GM19324 (cell line): Measurements from ENCODE around the gene ORC2.
A peak's percentile ranks its signal among the peaks of the same experiment; 100 is the strongest.
"Not testable (repeated sequence)": the region's sequence is repeated elsewhere in the genome, so short reads cannot be mapped to it uniquely, and the experiment has no call there.

ENCODE experiments used
- ATAC-seq: cut with Tn5 transposase; IDR thresholded peaks from one replicate; pipeline ENCODE4 v1.9.1; 2021; ENCODE audit warnings: mild to moderate bottlenecking, moderate library complexity; ENCODE audit not compliant: unreplicated experiment, low FRiP score

ORC2 gene

DNA sequence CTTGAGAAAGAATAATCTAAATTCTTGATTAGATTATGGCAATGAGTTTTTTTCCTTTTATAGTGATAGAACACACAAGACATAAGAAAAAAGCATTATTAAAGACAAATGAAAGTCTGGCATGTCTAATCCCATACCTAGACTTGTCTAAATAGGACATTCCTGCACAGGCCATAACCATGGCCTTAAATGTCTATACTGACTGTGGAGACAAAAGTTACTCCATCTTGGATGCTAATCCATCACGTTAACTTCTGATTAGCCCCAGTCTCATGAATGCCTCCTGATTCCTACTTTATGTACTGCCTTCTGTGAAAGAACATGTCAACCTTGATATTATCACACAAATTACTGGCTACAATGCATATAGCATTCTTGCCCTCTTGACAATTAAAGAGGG is 23.6 kb downstream of the ORC2 start:
- no peak for ATAC-seq

DNA sequence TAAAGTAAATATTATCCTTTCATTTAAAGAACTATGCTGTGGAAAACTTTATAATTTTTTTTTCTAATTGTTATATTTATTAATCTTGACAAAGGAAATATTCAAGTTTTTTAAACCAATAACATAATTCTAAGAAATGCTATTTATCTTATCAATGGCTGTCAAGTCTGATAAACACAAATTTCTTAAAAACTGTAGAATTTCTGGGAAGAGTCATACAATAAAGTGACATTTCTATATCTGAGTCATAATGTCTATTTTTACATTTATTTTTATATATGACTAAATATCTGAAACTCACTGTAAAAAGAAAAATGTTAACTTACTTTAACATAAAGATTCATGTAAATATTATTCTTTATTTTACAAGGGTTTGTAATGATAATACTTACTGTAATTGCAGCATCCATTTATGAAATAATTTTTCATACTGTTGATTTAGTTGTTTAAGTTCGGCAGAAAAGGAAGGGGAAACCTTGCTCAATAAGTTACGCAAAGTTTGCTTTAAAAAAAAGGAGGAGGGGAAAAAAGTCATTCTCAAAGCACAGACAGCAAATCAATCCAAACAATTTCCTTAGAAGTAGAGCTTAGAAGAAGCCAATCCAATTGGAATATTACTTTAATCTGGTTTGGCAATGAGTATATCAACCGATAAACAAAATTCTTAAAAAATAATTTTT is 32.4 kb downstream of the ORC2 start:
- ATAC-seq, result no peak

DNA sequence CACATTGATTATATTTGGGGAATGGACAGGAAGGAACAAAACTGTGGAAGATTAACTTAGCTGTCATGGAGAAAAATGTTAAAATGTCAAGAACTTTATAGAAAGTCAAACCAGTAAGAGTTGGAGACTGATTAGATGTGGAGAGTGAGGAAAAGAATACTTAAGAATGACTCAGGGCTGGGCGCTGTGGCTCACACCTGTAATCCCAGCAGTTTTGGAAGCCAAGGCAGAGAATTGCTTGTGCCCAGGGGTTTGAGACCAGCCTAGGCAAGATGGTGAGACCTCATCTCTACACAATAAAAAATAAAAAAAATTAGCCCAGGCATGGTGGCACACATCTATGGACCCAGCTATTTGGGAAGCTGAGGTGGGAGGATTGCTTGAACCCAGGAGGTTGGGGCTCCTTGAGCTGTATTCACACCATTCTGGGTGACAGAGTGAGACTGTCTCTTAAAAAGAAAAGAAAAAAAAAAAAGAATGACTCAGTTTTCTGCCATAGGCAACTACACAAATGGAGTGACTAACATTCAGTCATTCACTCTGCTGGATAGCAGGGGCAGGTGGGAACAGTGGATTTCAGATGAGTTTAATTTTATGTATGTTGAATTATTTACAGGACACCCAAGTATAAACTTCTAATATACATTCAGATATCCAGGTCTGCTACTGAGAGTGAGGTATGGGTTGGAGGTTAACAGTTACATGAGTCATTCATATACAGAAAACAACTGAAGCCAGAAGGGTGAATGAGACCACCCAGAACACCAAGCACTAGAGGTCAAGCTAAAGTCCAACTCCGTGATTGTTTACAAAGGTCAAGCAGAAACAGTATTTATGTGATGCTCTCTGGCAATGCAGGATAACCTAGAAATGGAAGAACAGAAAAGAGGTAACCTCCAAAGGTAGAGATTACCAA is 33.9 kb downstream of the ORC2 start:
- ATAC-seq, result no peak

DNA sequence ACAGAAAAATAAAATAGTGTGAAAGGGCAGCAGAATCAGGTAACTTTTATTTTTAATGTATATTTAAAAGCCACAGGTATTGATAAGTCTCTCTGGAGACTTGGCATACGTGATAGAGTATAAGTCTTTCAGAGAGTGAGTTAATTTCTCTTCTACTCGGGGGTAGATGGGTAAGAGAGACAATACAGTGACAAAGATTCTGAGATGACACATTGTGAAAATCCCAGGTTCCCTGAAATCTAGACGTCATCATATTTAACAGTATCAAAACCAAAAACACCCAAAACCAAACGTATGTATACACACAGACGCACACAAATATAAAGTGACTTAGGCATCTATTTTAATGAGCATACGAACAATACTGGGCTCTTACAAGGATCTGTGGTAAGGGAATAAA is 41.0 kb downstream of the ORC2 start:
- ATAC-seq, result no peak

DNA sequence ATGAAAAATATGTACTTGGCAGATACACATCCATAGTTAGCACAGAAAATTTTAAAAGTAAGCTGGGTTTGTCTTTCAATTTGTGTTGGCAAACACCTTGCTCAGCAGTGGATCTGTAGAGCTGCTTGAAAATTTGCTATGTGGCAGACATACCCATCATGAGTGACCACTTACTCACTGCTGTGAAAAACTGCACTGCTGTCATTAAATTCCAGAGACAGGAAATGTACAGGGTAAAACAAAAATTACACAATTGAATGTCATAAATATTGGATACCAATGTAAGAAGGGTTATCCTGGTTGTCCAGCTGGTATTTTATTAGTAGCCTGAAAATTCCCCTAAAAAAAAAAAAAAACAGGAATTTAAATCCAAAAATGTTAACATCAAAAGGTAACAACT is 49.8 kb downstream of the ORC2 start:
- no peak for ATAC-seq

DNA sequence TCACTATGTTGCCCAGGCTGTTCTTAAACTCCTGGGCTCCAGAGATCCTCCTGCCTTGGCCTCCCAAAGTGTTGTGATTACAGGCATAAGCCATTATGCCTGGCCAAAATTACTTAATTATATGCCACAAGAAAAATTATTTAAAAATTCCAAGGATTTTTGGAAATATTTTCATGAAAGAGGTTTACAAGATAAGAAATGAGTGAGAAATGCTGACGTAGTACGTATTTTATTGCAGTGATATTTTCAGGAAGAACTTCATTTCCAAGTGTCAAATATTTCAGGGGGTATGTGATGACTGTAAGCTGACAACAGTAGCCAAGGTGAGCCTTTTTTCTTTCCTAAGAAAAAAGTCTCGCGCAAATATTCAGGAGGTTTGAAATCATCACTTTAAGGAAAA is 53.5 kb downstream of the ORC2 start:
- no peak for ATAC-seq

DNA sequence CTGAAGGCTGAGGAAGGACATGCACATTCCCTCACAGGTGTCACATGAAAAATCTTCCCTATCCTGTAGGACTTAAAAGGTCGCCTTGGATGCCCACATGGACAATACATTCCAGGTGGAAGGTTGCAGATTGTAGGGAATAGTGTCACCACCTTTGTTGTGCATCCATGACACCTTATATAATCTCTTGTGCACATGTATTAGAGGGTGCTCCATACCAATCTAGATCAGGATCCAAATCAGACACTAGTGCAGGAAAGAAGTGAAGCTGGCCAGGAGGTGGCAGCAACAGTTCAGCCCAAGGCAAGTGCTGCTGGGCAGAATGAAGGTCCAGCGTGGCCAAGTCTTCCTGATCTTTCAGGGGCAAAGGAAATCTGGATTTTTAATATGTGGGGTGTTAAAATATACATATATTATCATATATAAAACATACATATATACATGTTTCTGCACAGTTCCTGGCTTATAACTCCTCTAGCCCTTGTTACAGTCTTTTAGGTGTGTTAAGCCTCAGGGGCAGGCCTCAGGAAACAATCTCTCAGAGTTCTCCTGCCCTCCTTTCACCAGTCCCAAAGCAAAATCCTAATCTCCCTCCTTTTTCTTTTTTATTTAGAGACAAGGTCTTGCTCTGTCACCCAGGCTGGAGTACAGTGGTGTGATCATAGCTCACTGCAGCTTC is 57.7 kb downstream of the ORC2 start:
- ATAC-seq, result no peak

DNA sequence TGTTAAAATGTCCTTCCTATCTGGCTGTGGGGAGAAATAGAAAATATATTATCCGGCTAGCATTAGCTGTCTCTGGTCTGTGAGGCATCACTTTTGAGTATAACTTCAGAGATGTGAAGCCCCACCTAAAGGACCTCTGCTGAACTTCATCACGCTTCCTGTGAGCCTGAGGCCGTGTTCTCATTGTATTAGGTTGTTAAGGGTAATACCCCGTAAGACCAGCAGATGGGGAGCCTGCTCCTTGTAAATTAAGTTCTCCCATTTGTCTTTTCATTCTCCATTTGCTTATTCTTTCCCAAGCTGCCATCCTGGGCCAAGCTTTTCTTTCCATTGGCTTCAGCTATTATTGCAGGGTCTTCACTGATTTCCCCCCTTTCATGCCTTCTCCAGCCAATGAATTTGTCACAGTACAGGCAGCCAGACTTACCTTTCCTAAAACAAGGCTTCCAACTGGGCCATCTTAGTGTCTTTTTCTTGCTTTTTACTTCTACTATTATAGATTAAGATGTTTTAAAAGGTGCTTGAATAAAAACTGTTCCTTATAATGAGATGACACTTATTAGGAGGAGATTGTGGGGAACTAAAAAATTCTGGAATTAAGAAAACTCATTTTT is 61.9 kb downstream of the ORC2 start:
- ATAC-seq, result peak; percentile 85

DNA sequence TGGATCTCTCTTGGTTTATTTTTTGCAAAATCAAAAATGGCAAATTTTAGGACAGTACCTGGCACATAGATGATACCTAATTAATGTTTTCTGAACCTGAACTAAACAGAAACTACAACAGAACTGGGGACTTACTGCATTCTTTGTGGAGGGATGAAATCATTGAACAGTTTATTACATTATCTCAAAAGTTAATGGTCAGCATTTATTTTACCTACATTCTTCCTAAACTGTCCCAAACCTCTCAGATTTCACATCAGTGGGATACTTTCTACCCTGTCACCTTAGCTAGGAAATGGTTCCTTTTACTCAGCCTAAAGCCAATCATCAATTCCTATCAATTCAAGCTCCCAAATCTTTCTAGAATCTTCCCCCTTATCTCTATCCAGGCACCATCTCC is 64.0 kb downstream of the ORC2 start:
- ATAC-seq, result no peak

DNA sequence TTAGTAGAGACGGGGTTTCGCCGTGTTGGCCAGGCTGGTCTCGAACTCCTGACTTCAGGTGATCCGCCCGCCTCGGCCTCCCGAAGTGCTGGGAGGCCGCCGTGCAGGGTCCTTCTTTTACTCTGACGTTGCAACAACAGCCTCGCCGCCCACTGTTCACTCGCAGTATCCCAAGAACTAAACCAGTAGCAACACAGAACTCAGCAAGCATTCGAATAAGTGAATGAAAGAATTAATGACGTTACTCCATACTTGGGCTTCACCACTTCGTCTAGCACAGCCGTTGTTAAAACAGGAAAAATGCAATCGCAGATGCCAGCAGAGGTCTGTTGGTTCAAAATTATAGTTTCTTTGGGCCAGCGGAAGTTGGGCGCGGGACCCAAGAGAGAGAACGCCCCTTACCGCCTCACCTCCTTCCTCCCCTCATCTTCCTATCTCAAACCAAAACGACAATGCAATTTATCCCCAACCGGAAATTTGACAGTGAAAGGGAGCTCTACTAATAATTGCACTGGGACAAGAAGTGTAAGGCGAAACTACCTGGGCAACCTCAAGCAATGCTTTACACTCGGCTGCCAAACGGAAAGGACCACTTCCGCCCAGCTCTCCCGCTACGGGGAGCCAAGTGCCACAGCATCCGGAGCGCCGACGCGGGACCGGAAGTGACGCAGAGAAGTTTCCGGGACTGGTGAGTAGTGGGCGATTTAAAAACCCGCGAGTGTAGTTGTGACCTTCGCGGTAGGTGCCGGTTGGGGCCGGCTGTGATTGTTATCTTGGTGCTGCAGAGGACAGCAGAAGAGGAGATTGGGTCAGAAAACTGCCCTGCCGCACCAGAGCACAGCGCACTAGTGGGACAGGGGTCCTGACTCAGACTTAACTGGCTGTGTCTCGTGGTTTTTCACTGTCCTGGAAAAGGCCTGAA is 74.5 kb downstream of the ORC2 start, which contains the start of the genes NIF3L1 and PPIL3:
Gene NIF3L1 (plus strand): TSS at position 668 of the 922 bp plus-strand sequence. CDS start 2,573 bp downstream, outside the sequence.
Gene PPIL3 (minus strand): TSS at position 374 of the 922 bp plus-strand sequence. CDS start 1,462 bp downstream, outside the sequence.
- peak; percentile 90 for ATAC-seq

DNA sequence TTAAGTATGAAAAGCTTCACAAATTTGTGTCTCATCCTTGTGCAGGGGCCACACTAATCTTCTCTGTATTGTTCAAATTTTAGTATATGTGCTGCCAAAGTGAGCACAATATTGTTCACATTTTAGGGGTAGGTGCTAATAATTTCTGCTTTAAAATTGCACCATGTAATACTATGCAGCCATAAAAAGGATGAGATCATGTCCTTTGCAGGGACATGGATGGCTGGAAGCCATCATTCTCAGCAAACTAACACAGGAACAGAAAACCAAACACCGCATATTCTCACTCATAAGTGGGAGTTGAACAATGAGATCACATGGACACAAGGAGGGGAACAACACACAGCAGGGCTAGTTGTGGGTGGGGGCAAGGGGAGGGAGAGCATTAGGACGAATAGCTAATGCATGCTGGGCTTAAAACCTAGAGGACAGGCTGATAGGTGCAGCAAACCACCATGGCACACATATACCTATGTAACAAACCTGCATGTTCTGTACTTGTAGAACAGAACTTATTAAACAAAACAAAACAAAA is 81.7 kb downstream of the ORC2 start:
- ATAC-seq, result not testable (repeated sequence)

DNA sequence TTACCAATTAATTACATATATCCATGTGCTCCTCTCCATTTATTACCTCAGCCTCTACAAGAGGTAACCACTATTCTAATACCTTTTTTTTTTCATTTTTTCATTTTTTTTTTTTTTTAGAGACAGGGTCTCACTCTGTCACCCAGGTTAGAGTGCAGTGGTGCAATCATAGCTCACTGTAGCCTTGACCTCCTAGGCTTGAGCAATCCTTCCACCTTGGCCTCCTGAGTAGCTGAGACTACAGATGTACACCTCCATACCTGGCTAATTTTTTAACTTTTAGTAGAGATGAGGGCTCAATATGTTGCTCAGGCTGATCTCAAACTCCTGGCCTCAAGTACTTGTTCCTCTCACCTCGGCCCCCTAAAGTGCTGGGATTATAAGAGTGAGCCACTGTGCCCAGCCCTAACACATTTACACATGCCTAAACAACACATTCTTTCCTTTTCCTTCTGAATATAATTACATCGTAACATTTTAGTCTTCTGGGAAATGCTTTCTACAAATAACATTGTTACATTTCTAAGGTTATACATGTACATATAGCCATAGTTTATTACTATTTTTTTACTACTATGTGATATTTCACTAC is 85.1 kb downstream of the ORC2 start:
- ATAC-seq, result no peak

DNA sequence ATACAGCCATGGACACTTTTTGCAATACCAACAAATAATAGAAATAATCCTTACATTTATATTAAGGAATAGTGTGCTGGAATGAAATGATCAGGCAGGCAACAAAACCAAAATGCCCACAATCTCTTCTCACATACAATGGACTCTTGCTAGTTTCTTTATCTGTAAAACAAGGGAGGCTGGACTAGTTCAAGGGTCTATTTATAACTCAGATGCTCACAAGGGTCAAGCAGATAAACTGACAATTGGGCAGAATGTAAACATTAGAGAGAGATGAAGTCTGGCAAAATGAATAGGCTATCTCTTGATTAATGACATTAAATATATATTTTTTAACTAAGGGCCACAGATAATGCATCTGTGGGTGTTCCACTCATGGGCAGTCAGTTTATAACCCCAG is 86.0 kb downstream of the ORC2 start:
- ATAC-seq, result no peak

DNA sequence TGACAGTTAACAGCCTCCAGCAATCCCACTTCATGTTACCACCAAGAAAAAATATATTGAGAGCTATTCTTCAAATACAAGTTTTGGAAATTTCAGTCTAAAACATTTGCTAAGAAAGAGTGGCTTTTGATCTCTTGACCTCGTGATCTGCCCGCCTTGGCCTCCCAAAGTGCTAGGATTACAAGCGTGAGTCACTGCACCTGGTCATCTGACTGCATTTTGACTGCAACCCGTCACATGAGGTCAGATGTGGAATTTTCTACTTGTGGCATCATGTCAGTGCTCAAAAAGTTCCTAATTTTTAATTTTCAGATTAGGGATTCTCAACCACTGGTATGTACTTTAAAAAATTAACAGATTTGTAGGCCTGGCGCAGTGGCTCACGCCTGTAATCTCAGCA is 89.9 kb downstream of the ORC2 start:
- ATAC-seq, result no peak

DNA sequence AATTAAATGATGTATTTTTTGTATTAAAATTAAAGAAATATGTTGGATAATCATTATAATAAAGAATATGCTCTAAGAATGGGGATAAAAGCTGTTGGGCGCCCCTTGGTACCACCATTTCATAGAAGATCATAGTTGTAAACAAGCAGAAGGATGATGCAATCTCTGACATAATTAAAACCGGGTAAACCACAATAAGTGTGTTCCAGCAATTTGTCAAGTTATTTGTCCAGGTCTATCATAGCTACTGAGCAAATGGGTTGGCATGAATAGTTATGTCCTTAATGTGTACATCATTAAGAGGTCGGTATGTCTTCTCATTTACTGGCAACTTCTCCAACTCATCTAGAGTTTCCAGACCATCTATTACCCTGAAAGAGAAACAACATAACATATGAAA is 92.3 kb downstream of the ORC2 start:
- ATAC-seq, result no peak

DNA sequence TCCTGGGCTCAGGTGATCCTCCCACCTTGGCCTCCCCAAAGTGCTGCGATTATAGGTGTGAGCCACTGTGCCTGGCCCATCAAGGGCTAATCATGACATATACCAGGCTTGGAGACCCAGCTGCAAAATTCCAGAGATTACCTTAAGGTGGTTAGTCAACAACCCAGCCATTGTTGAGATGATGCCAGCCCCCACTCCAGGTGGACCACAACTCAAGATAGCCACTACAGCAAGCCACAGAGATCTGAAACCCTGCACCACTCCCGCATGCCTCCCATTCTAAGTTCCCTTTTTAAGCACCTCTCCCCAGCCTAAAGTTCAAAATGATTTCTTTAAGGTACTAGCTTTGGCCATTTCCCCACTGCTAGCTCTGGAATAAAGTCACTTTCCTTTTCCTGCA is 94.4 kb downstream of the ORC2 start:
- ATAC-seq, result no peak

DNA sequence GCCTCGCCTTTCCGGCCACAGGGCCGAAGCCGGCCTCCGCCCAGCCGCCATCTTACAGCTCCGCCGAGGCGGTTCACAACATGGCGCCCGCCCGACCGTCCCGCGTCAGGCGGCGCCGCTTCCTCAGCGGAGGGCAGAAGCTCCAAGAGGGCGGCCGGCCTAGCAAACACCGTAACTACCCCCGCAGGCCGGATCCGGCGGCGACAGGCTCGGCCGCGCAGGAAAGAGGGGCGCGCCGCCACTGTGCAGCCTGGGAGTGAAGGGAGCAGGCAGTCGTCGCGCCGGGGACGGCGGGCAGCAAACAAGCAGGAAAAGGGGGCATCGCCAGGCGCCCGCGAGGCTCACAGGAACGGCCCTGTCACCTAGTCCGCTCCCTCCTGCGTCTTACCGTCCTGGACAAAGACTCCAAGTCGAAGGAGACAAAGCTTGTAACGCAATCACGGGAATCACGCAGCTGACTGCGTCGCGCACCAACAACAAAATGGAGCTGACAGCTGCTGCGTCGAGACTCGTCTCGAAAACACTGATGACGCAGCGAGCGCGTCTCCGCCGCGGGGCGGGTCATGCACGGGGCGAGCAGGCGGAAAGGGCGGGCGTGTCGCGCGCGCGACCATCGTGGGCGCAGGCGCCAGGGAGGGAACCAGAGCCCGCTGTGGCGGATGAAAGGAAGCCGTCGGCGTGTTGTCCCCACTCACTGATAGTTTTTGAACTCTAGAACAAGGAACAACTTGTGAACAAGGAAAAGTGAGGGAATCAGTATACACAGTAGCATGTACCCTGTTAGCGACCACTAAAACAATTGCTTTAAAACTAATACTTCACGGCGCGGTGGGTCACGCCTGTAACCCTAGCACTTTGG is 99.1 kb downstream of the ORC2 start, which contains the start of gene CLK1:
Gene CLK1 (minus strand): TSS at position 483 of the 859 bp plus-strand sequence. CDS start 2,796 bp downstream, outside the sequence.
- peak; percentile 93 for ATAC-seq

DNA sequence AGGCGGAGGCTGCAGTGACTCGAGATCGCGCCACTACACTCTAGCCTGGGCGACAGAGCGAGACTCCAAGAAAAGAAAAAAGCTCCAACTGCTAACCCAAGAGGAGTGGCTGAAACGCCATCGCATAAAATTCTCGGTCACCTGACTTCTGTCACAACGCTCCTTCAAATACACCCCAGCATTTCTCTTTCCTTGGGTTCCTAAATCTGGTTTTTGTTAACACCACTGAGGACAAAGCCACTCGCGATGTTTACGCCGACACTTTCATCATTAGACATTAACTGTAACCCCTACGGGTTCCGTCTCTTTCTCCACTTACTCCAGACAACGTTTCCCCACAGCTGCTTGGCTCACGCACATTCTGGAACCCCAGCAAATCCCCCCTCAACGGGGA is 99.7 kb downstream of the ORC2 start:
- ATAC-seq, result no peak
